ENCODE data around the gene TNFRSF18. TPM values are rescaled to one million over a fixed set of nuclear protein-coding genes. Genes with fewer than 3 reads are reported as not detected.
A peak's percentile ranks its signal among the peaks of the same experiment; 100 is the strongest.

Gene TNFRSF18
- total and polyA plus RNA-seq, 2 experiments from 2014 or later = 1.1 to 1.5 TPM

GRCh38 chr1:1185101-1185765 is 21.2 kb downstream of the TNFRSF18 start (continued):
- TF ChIP-seq REST (IDR thresholded peaks at IDR 0.05; ENCODE audit: unreplicated experiment) = no peak
- no peak for TF ChIP-seq EZH2 (IDR thresholded peaks at IDR 0.05; ENCODE audit: low read depth, unreplicated experiment)

- H3K27me3 Mint-ChIP-seq (ENCODE audit: insufficient read depth, low read depth, poor library complexity) = peaks cover 5% of the 10 kb centered on the region
- H3K9me3 Mint-ChIP-seq = no peaks in the 10 kb centered on the region
Observed at GRCh38 chr1:1183833-1184775, 22.3 kb downstream of the TNFRSF18 start.

GRCh38 chr1:1183221-1183747 is 23.1 kb downstream of the TNFRSF18 start:
- no peak overlapping the region for H3K27ac Mint-ChIP-seq
- Histone ChIP-seq H3K9me2 (ENCODE audit: insufficient read depth) (no peaks in the 10 kb centered on the region), H3K27ac (ENCODE audit: low read depth) (no peak overlapping the region), H4K20me1 (replicated peaks; ENCODE audit: insufficient read depth) (no peaks in the 10 kb centered on the region), H3K27me3 (ENCODE audit: insufficient read depth) (no peaks in the 10 kb centered on the region), H3K36me3 (ENCODE audit: insufficient read depth) (no peaks in the 10 kb centered on the region), H3K4me2 (no peak overlapping the region), H3K4me1 (ENCODE audit: insufficient read depth) (no peaks in the 10 kb centered on the region), H3F3A (replicated peaks; ENCODE audit: low read depth) (no peaks in the 10 kb centered on the region), H2AFZ (no peak overlapping the region), H3K4me3 (no peak overlapping the region), H3K79me2 (replicated peaks; ENCODE audit: insufficient read depth) (no peaks in the 10 kb centered on the region)
- H3K27me3 Mint-ChIP-seq (ENCODE audit: insufficient read depth, low read depth, poor library complexity) = peaks cover 5% of the 10 kb centered on the region
- no peak overlapping the region for H3K4me3 Mint-ChIP-seq
- no peak for TF ChIP-seq STAT1 (IDR thresholded peaks at IDR 0.05; ENCODE audit: unreplicated experiment)
- TF ChIP-seq CREB1 (CRISPR knock-in tag; IDR thresholded peaks at IDR 0.05; ENCODE audit: low read depth) = no peak
- no peak for TF ChIP-seq POLR2AphosphoS5 (IDR thresholded peaks at IDR 0.05; ENCODE audit: low read depth)
- peak; percentile 1 for DNase-seq (ENCODE audit: low spot score)
- no peak for ATAC-seq
- H3K9me3 Mint-ChIP-seq = no peaks in the 10 kb centered on the region
- H3K4me1 Mint-ChIP-seq = no peaks in the 10 kb centered on the region
- no peaks in the 10 kb centered on the region for H3K36me3 Mint-ChIP-seq (ENCODE audit: low read depth)

More at GRCh38 chr1:1183833-1184775, 22.3 kb downstream of the TNFRSF18 start:
- no peak for TF ChIP-seq STAT1 (IDR thresholded peaks at IDR 0.05; ENCODE audit: unreplicated experiment)
- TF ChIP-seq JUNB (IDR thresholded peaks at IDR 0.05; ENCODE audit: unreplicated experiment) = no peak
- no peak for TF ChIP-seq CREB1 (CRISPR knock-in tag; IDR thresholded peaks at IDR 0.05; ENCODE audit: low read depth)
- Mint-ChIP-seq H3K4me3 (no peak overlapping the region), H3K36me3 (ENCODE audit: low read depth) (no peaks in the 10 kb centered on the region), H3K4me1 (no peaks in the 10 kb centered on the region), H3K27ac (no peak overlapping the region)
- Histone ChIP-seq H2AFZ (no peak overlapping the region), H3K27ac (ENCODE audit: low read depth) (no peak overlapping the region), H3K4me1 (ENCODE audit: insufficient read depth) (no peaks in the 10 kb centered on the region), H3K36me3 (ENCODE audit: insufficient read depth) (no peaks in the 10 kb centered on the region), H3F3A (replicated peaks; ENCODE audit: low read depth) (no peaks in the 10 kb centered on the region), H3K4me3 (no peak overlapping the region), H4K20me1 (replicated peaks; ENCODE audit: insufficient read depth) (no peaks in the 10 kb centered on the region), H3K27me3 (ENCODE audit: insufficient read depth) (no peaks in the 10 kb centered on the region), H3K4me2 (no peak overlapping the region), H3K79me2 (replicated peaks; ENCODE audit: insufficient read depth) (no peaks in the 10 kb centered on the region), H3K9me2 (ENCODE audit: insufficient read depth) (no peaks in the 10 kb centered on the region)
- ATAC-seq (no peak), DNase-seq (ENCODE audit: low spot score) (peak; percentile 0)
